ENCODE data around the gene ZNF28.
A peak's percentile ranks its signal among the peaks of the same experiment; 100 is the strongest.
"Not testable (repeated sequence)": the region's sequence is repeated elsewhere in the genome, so short reads cannot be mapped to it uniquely, and the experiment has no call there.

ZNF28 gene

GRCh38 chr19:52809801-52810200 lies 11.6 kb downstream of the ZNF28 start:
- FAIRE-seq = no peak
- TF ChIP-seq TAF1 (IDR thresholded peaks at IDR 0.05; ENCODE audit: low read depth, low read length) = no peak
- no peak for TF ChIP-seq POLR2AphosphoS5 (IDR thresholded peaks at IDR 0.05; ENCODE audit: low read depth, low read length)
- no peak for TF ChIP-seq SPI1 (IDR thresholded peaks at IDR 0.05; ENCODE audit: low read depth, low read length)
- TF ChIP-seq POU2F2 (IDR thresholded peaks at IDR 0.05; ENCODE audit: low read depth, low read length) = no peak
- no peak for TF ChIP-seq POLR2A (IDR thresholded peaks at IDR 0.05; ENCODE audit: low read depth, low read length)
- TF ChIP-seq PAX5 (IDR thresholded peaks at IDR 0.05; ENCODE audit: insufficient read depth, low read length, severe bottlenecking) = no peak

GRCh38 chr19:52799950-52800640 lies 21.3 kb downstream of the ZNF28 start:
- DNase-seq (ENCODE audit: insufficient read length, low spot score); FAIRE-seq: not testable (repeated sequence)

More at GRCh38 chr19:52809801-52810200, 11.6 kb downstream of the ZNF28 start:
- no peak for DNase-seq (ENCODE audit: insufficient read length, low spot score)

GRCh38 chr19:52789440-52789839 lies 32.0 kb downstream of the ZNF28 start:
- TF ChIP-seq POLR2AphosphoS5 (IDR thresholded peaks at IDR 0.05; ENCODE audit: low read depth, low read length) (no peak), POLR2A (IDR thresholded peaks at IDR 0.05; ENCODE audit: low read depth, low read length) (no peak), TAF1 (IDR thresholded peaks at IDR 0.05; ENCODE audit: low read depth, low read length) (no peak), POU2F2 (IDR thresholded peaks at IDR 0.05; ENCODE audit: low read depth, low read length) (no peak), SPI1 (IDR thresholded peaks at IDR 0.05; ENCODE audit: low read depth, low read length) (no peak), PAX5 (IDR thresholded peaks at IDR 0.05; ENCODE audit: insufficient read depth, low read length, severe bottlenecking) (no peak)
- FAIRE-seq (no peak), DNase-seq (ENCODE audit: insufficient read length, low spot score) (no peak)

- peak; percentile 95 for FAIRE-seq
- 0 out of 2 replicates have a peak, but pooled peaks have one; percentile 41 for TF ChIP-seq POLR2A (IDR thresholded peaks at IDR 0.05; ENCODE audit: low read depth, low read length)
- TF ChIP-seq POLR2AphosphoS5 (IDR thresholded peaks at IDR 0.05; ENCODE audit: low read depth, low read length) = peak; percentile 69
- DNase-seq (ENCODE audit: insufficient read length, low spot score) = peak; percentile 57
Measured at GRCh38 chr19:52786464-52787354, 34.7 kb downstream of the ZNF28 start, which contains the start of gene ZNF600. TSS of gene ZNF600 (minus strand) at chr19:52786791. CDS start at chr19:52778888, 7,903 bp downstream.

GRCh38 chr19:52786078-52786463 lies 35.4 kb downstream of the ZNF28 start:
- DNase-seq (ENCODE audit: insufficient read length, low spot score) (no peak), FAIRE-seq (no peak)
- no peak for TF ChIP-seq POU2F2 (IDR thresholded peaks at IDR 0.05; ENCODE audit: low read depth, low read length)
- no peak for TF ChIP-seq TAF1 (IDR thresholded peaks at IDR 0.05; ENCODE audit: low read depth, low read length)
- TF ChIP-seq PAX5 (IDR thresholded peaks at IDR 0.05; ENCODE audit: insufficient read depth, low read length, severe bottlenecking) = no peak
- no peak for TF ChIP-seq POLR2AphosphoS5 (IDR thresholded peaks at IDR 0.05; ENCODE audit: low read depth, low read length)
- TF ChIP-seq POLR2A (IDR thresholded peaks at IDR 0.05; ENCODE audit: low read depth, low read length) = no peak
- TF ChIP-seq SPI1 (IDR thresholded peaks at IDR 0.05; ENCODE audit: low read depth, low read length) = no peak

GRCh38 chr19:52785506-52785905 lies 35.9 kb downstream of the ZNF28 start:
- no peak for TF ChIP-seq SPI1 (IDR thresholded peaks at IDR 0.05; ENCODE audit: low read depth, low read length)
- DNase-seq (ENCODE audit: insufficient read length, low spot score) (no peak), FAIRE-seq (no peak)

GRCh38 chr19:52782864-52783263 lies 38.6 kb downstream of the ZNF28 start:
- DNase-seq (ENCODE audit: insufficient read length, low spot score); FAIRE-seq: not testable (repeated sequence)

- no peak for TF ChIP-seq POLR2AphosphoS5 (IDR thresholded peaks at IDR 0.05; ENCODE audit: low read depth, low read length)
- no peak for TF ChIP-seq PAX5 (IDR thresholded peaks at IDR 0.05; ENCODE audit: insufficient read depth, low read length, severe bottlenecking)
- no peak for TF ChIP-seq TAF1 (IDR thresholded peaks at IDR 0.05; ENCODE audit: low read depth, low read length)
- TF ChIP-seq POU2F2 (IDR thresholded peaks at IDR 0.05; ENCODE audit: low read depth, low read length) = no peak
- TF ChIP-seq POLR2A (IDR thresholded peaks at IDR 0.05; ENCODE audit: low read depth, low read length) = no peak
- TF ChIP-seq SPI1 (IDR thresholded peaks at IDR 0.05; ENCODE audit: low read depth, low read length) = no peak
- FAIRE-seq (no peak), DNase-seq (ENCODE audit: insufficient read length, low spot score) (no peak)
Measured at GRCh38 chr19:52778811-52779210, 42.6 kb downstream of the ZNF28 start.

GRCh38 chr19:52756447-52756846 lies 65.0 kb downstream of the ZNF28 start:
- FAIRE-seq = not testable (repeated sequence)

GRCh38 chr19:52749780-52750179 lies 71.7 kb downstream of the ZNF28 start:
- DNase-seq (ENCODE audit: insufficient read length, low spot score) = no peak
- FAIRE-seq = no peak
- no peak for TF ChIP-seq TAF1 (IDR thresholded peaks at IDR 0.05; ENCODE audit: low read depth, low read length)
- no peak for TF ChIP-seq PAX5 (IDR thresholded peaks at IDR 0.05; ENCODE audit: insufficient read depth, low read length, severe bottlenecking)
- TF ChIP-seq POLR2AphosphoS5 (IDR thresholded peaks at IDR 0.05; ENCODE audit: low read depth, low read length) = no peak
- TF ChIP-seq POU2F2 (IDR thresholded peaks at IDR 0.05; ENCODE audit: low read depth, low read length) = no peak
- no peak for TF ChIP-seq POLR2A (IDR thresholded peaks at IDR 0.05; ENCODE audit: low read depth, low read length)
- TF ChIP-seq SPI1 (IDR thresholded peaks at IDR 0.05; ENCODE audit: low read depth, low read length) = no peak

More at GRCh38 chr19:52756447-52756846, 65.0 kb downstream of the ZNF28 start:
- DNase-seq (ENCODE audit: insufficient read length, low spot score) = not testable (repeated sequence)

All from GM12891 (cell line).